NCI-H748 (cell line): ENCODE measurements around the gene RALGPS1.

Source experiments
- DNase-seq: peaks from one replicate; lab custom pipeline; 2025; ENCODE audit not compliant: unreplicated experiment; lab: John Stamatoyannopoulos, UW

The RALGPS1 gene

GRCh38 chr9:127051881-127052595 is 137.5 kb downstream of the RALGPS1 start:
- DNase-seq = no peak

DNA sequence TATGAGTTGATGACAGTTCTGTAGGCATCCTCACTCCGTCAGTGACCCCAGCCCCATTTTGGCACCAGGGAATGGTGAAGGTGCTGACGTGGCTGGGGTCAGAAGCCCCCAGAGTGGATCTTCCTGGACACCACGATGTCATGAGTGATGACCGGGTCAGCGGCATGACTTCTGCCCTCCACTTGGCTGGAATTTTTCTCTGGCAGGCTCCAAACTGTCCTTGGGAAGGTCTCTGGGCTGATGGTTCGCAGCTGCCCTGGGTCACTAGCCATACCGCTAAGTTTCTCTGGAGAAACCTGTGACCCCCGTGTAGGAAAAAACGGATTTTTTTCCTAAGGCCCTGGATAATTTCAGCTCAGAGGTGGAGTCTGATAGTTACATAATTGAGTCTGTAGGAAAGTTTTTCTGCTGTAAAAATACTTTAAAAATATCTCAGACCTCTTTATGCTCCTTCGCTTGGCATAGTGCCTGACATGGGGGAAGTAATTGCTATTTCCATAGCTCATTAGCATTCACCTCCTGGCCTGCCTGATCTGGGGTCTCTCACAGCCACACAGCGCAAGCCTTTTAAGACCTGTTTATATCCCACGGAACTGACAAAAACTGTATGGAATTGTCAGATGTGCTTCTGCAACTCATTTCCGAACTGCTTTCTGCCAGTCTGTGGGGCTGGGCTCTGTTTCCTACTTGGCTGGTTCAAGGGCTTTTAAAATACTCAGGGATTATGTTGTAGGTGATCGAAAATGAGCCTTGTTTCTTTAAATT is 138.7 kb downstream of the RALGPS1 start:
- no peak for DNase-seq

DNA sequence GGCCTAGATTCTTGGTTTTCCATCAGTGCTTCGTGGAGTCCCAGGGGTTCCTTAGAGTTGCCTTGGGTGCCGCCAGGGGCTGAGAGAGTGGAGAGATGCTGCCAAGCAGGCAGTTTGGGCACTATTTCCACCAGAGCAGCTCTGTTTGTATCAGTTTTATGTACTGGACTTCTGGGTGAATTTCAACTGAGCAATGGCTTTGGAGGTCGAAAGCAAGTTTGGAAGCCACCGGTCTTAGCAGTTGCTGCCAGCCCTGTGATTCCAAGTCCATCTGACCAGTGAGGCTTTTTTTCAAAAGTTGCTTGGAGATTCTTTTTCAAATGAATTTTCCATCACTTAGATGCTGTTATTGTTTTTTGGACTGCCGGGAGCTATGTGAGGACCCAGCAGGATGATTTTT is 139.4 kb downstream of the RALGPS1 start:
- DNase-seq = no peak

DNA sequence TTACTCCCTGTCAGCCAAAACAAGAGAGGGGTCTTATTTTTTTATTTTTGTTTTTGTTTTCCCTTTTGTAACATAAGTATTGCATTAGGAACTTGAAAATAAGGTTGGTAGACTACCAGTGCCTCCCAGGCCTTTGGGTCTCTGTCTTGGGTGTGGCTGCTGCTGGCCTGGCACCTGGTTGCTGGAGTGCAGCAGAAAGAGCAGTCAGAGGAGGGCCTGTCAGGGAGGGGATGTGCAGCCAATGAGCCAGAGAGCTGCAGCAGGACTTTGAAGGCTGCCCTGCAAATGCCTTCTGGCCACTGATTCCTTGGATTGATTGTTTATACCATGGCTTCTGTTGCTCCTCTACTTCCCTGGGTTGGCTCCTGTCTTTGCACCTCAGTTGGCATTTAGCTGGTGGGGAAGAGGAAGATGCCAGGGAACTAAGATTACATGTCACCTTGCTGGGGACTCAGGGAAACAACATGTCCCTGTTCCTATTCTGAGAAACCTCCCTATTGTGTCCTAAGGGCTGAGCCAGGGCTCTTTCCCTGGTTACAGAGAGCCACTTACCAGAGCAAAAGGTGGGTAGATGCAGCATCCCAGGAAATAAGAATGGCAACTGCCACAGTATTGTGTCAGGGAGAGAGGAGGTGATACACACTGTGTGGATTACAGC is 141.3 kb downstream of the RALGPS1 start:
- DNase-seq = no peak

GRCh38 chr9:127056446-127056845 is 141.9 kb downstream of the RALGPS1 start:
- no peak for DNase-seq

- DNase-seq = no peak
Observed at GRCh38 chr9:127058011-127058644, 143.5 kb downstream of the RALGPS1 start.

DNA sequence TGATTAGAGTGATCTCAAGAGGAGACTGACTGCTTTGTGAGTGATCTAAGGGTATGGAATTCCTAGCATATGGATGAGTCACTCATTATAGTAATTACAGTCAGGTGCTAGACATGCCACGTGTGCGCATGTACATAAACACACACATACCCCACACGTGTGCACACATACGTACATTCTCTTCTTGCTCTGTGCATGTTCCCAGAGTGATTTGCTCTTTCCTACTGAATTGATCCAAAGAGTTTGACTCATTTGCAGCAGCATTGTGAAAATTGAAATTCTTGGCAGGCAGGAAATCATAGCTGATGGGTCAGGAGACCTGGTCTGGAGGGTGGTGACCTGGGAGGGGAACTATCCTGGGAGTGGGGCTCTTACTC is 144.1 kb downstream of the RALGPS1 start:
- DNase-seq = no peak

DNA sequence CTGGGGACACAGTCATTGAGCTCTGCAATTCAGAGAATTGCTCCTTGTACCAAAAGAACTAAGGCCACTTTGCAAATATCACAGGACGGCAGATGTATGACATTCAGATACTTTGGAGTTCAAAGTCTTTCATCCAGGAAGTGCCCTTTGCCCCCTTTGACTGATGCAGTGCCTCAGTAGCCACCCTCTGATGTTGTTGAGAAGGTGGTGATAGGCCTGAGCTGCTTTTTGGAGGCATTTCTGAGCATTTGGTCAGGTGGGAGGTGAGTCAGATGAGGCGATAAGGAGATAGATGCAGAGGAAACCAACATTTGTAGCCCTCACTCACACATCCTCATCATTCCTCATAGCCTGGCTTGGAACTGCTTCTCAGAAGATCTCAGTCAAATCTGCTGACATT is 144.4 kb downstream of the RALGPS1 start:
- no peak for DNase-seq

- DNase-seq = no peak
Observed at GRCh38 chr9:127059765-127060361, 145.3 kb downstream of the RALGPS1 start.

DNA sequence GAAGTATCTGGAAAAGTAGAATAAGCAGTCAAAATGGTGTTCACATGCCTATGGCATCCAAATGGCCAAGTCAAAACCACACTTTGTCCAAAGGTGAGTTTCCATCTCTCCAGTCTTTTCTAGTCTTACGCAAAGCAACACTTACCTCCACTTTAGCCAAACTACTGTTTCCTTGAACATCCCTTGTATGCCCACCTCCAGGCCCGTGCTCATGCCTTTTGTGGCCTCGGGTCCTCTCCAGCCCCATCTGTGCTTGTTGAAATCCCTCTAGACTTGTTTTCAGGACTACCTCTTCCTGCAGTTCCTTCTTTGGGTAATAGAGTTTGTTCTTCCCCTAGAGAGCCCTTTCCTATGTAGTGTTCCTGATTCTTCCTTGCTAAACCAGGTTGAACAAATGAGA is 146.8 kb downstream of the RALGPS1 start:
- DNase-seq = no peak

- DNase-seq = no peak
Observed at GRCh38 chr9:127064335-127064734, 149.8 kb downstream of the RALGPS1 start.

GRCh38 chr9:127065592-127065991 is 151.0 kb downstream of the RALGPS1 start:
- DNase-seq = no peak

DNA sequence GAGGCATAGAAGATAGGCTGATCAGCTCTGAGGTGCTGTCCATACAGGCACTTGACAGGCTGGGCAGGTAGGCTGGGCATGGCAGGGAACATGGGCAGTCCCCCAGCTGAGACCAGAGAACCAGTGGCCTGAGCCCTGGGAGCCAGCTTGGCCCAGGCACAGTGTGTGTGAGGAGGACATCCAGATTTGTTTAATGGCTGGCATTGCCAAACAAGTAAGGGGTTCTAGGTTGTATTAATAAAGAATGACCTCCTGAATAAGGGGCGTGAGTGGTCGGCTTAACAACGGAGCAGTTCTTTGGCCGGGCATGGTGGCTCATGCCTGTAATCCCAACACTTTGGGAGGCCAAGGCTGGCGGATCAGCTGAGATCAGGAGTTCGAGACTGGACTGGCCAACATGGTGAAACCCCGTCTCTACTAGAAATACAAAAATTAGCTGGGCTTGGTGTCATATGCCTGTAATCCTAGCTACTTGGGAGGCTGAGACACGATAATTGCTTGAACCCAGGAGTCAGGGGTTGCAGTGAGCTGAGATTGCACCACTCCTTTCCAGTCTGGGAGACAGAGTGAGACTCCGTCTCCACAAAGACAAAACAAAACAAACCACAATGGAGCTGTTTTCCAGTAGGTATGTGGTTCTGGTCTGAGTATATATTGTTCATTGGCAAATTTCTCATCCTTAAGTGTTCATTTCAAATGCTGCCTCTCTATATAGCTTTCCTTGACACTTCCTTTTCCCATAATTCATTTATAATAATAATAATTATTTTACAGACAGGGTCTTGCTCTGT is 151.7 kb downstream of the RALGPS1 start:
- DNase-seq = no peak

DNA sequence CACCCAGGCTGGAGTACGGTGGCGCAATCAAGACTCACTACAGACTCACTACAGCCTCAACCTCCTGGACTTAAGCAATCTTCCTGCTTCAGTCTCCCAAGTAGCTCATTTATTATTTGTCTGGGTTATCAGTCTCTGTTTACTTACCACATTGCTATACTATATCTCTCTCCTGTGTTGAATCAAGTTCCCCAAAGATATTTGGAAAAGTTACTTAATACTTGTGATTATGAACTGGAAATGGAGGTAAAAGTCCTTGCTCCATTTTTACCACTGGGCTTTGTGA is 152.2 kb downstream of the RALGPS1 start:
- no peak for DNase-seq

DNA sequence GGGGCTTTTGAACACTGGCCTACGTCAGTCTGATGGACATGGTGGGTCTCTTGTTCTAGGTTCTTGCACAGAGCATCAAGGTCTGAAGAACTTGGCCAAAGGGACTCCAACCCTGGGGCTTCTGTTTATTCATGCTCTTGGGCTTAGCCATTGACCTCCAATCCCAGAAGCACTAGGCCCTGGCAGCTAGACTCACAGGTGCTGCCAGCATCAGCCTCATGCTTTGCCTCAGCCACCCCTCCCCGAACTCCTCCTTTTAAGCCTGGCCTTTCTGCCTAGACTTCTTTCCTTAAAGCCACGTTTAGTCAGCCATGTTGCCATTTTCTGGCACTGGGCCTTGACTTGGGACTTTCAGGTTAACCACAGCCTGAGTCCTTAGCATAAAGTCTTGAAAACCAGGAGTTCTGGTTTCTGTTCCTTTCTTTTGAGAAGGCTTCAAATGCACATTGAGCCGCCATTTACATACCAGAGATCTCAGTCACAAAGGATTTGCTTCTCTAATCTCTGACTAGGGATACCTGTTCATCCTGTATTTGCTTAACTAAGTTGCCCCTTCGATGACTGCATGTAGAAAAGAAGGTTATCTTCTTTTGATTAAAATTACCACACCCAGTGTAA is 153.1 kb downstream of the RALGPS1 start:
- DNase-seq = no peak

- no peak for DNase-seq
Observed at GRCh38 chr9:127074561-127075548, 160.3 kb downstream of the RALGPS1 start.

DNA sequence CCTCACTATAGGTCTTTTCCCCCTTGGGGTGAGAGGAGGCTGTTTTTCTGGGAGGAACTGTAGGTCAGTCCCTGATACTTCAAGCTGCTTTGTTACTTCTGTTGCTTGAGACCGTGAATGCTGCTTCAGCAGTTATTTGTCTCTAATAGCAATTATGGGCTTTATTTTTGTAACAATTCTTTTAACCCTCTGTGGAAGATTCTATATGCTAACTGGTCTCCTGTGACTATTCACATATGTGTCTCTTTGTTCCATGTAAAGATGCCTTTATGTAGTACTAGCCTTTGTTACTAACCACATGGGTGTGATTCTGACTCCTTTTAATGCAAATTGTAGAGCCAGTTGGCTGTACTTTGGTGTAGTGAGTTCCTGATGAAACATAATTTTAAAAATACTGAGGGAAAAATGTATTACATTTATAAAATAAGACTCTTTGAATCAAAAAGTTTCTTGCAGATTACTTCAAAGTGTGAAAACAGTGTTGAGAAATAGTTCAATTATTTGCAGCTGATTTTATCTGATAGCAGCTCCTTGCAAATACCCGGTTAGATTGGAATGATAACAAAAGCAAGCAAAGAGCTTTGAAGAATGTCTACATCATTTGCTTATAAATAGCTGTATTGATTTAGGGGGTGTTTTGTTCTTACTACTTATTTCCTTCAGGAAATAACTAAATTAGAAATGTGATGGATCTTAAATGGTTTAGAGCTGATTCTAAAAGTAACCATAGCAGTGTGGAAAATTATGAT is 161.2 kb downstream of the RALGPS1 start:
- DNase-seq = no peak

GRCh38 chr9:127076860-127077643 is 162.5 kb downstream of the RALGPS1 start:
- no peak for DNase-seq
